Lower leg skin (tissue), 3 donors: ENCODE results near the gene NTSR1.

ENCODE experiments used
- POLR2A ChIP-seq, 2 donors: fragments of 450-650 bp; IDR thresholded peaks; one replicate each; pipeline ENCODE4 v1.6.1; 2016 to 2017; ENCODE audit warnings: antibody characterized with exemption in 2 of 2, mild to moderate bottlenecking in 1 of 2, moderate library complexity in 1 of 2
- TF ChIP-seq, protein P1 (sequence below), 3 donors: fragments of 450-650 bp; IDR thresholded peaks; one replicate each; pipeline ENCODE4 v1.5.1; 2016; ENCODE audit warnings: antibody characterized with exemption in 3 of 3, mild to moderate bottlenecking in 3 of 3, moderate library complexity in 2 of 3

DNA sequence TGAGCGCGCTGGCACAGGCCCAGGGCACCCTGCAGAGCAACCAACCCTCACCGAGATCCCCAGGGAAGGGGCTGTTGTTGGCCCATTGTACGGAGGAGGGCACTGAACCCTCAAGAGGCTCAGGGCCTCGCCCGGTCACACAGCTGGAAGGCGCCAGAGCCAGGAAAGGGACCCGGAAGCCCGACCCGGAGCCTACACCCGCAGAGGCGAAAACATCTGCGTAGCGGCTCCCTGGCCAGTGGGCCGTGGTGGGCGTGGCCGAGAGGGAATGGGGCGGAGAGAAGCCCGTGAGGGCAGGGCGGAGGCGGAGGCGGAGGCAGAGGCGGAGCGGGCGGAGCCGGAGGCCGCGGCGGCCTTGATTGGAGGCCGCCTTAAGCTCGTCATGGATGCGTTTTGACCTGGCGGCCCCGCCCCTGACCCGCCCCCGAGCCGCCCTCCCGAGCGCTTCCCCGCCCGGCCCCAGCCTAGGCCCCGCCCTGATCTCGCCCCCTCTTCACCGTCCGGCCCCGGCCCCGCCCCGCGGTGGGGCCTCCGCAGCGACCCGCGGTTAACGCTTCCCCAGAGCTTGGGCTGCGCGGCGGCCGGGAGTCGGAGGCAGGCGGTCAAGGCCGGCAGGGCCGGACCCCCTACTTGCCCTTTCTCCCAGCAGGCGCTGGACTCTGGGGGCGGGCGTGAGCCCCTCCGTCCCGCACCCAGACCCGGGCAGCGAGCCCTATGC lies 85.5 kb downstream of the NTSR1 start:
- TF ChIP-seq POLR2A (IDR thresholded peaks at IDR 0.05) = peak in 1 of 2 donors; percentile 86
- TF ChIP-seq, protein P1, sequence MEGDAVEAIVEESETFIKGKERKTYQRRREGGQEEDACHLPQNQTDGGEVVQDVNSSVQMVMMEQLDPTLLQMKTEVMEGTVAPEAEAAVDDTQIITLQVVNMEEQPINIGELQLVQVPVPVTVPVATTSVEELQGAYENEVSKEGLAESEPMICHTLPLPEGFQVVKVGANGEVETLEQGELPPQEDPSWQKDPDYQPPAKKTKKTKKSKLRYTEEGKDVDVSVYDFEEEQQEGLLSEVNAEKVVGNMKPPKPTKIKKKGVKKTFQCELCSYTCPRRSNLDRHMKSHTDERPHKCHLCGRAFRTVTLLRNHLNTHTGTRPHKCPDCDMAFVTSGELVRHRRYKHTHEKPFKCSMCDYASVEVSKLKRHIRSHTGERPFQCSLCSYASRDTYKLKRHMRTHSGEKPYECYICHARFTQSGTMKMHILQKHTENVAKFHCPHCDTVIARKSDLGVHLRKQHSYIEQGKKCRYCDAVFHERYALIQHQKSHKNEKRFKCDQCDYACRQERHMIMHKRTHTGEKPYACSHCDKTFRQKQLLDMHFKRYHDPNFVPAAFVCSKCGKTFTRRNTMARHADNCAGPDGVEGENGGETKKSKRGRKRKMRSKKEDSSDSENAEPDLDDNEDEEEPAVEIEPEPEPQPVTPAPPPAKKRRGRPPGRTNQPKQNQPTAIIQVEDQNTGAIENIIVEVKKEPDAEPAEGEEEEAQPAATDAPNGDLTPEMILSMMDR (IDR thresholded peaks at IDR 0.05) = no peak
